Vagina (tissue), 2 donors: ENCODE data around the gene TAS2R10.

Experiments
- POLR2AphosphoS5 ChIP-seq, 2 donors: sonication (generic); formaldehyde crosslinking; IDR thresholded peaks; one replicate each; pipeline ENCODE4 v1.9.0; 2017; ENCODE audit warnings: antibody characterized with exemption in 2 of 2, mild to moderate bottlenecking in 2 of 2, low read depth in 1 of 2; ENCODE audit not compliant: insufficient read depth in 1 of 2
- TF ChIP-seq, protein P1 (sequence below), 3 experiments: fragments of 450-650 bp in 2 of 3; fragments of 200-600 bp in 1 of 3; sonication (generic) in 1 of 3; IDR thresholded peaks; one replicate each; pipeline ENCODE4 v1.5.1; 2017 to 2019; ENCODE audit warnings: antibody characterized with exemption in 3 of 3, mild to moderate bottlenecking in 2 of 3, moderate library complexity in 2 of 3

DNA sequence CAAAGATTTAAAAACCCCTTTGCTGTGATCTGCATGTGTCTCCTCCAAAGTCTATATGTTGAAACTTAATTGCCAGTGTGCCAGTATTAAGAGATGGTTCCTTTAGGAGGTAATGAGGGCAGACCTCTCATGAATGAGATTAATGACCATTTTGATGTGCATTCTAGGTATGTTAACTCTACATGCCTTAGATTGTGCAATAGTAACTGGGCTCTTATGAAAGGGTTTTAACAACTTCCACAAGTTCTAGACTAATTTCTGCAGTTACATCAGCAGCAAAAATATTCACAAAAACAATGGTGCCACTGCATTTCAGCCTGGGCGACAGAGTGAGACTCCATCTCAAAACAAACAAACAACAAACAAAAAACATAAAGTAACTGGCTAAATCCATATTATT is 3.8 kb upstream of the TAS2R10 start:
- TF ChIP-seq, protein P1, sequence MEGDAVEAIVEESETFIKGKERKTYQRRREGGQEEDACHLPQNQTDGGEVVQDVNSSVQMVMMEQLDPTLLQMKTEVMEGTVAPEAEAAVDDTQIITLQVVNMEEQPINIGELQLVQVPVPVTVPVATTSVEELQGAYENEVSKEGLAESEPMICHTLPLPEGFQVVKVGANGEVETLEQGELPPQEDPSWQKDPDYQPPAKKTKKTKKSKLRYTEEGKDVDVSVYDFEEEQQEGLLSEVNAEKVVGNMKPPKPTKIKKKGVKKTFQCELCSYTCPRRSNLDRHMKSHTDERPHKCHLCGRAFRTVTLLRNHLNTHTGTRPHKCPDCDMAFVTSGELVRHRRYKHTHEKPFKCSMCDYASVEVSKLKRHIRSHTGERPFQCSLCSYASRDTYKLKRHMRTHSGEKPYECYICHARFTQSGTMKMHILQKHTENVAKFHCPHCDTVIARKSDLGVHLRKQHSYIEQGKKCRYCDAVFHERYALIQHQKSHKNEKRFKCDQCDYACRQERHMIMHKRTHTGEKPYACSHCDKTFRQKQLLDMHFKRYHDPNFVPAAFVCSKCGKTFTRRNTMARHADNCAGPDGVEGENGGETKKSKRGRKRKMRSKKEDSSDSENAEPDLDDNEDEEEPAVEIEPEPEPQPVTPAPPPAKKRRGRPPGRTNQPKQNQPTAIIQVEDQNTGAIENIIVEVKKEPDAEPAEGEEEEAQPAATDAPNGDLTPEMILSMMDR (IDR thresholded peaks at IDR 0.05) = no peak
- TF ChIP-seq POLR2AphosphoS5 (IDR thresholded peaks at IDR 0.05; ENCODE audit: insufficient read depth in 1 of 2, low read depth in 1 of 2) = no peak
